Measurements from ENCODE around the gene CDCA3.
A peak's percentile ranks its signal among the peaks of the same experiment; 100 is the strongest.
"Not testable (repeated sequence)": the region's sequence is repeated elsewhere in the genome, so short reads cannot be mapped to it uniquely, and the experiment has no call there.

The CDCA3 gene

GRCh38 chr12:6851153-6851920 is at the start of gene CDCA3:
Gene CDCA3, minus strand, starts transcription at chr12:6851286. Its CDS starts 334 bp downstream, at chr12:6850952.
- peak; percentile 98 for DNase-seq (ENCODE audit: low spot score)

GRCh38 chr12:6899837-6900519 is 48.9 kb upstream of the CDCA3 start:
- no peak for DNase-seq (ENCODE audit: low spot score)

GRCh38 chr12:6899427-6899826 is 48.3 kb upstream of the CDCA3 start:
- no peak for DNase-seq (ENCODE audit: low spot score)

GRCh38 chr12:6896846-6897435 is 45.9 kb upstream of the CDCA3 start:
- DNase-seq (ENCODE audit: low spot score): no peak

GRCh38 chr12:6894321-6894720 is 43.2 kb upstream of the CDCA3 start:
- DNase-seq (ENCODE audit: low spot score): no peak

GRCh38 chr12:6892683-6893082 is 41.6 kb upstream of the CDCA3 start:
- not testable (repeated sequence) for DNase-seq (ENCODE audit: low spot score)

- no peak for DNase-seq (ENCODE audit: low spot score)
Measured at GRCh38 chr12:6891646-6892001, 40.5 kb upstream of the CDCA3 start.

- DNase-seq (ENCODE audit: low spot score): peak; percentile 98
Measured at GRCh38 chr12:6890789-6891645, 39.9 kb upstream of the CDCA3 start.

GRCh38 chr12:6889775-6890573 is 38.9 kb upstream of the CDCA3 start:
- not testable (repeated sequence) for DNase-seq (ENCODE audit: low spot score)

- not testable (repeated sequence) for DNase-seq (ENCODE audit: low spot score)
Measured at GRCh38 chr12:6888794-6889193, 37.7 kb upstream of the CDCA3 start.

- no peak for DNase-seq (ENCODE audit: low spot score)
Measured at GRCh38 chr12:6888360-6888759, 37.3 kb upstream of the CDCA3 start.

GRCh38 chr12:6887460-6887859 is 36.4 kb upstream of the CDCA3 start:
- no peak for DNase-seq (ENCODE audit: low spot score)

GRCh38 chr12:6886206-6886999 is 35.3 kb upstream of the CDCA3 start:
- not testable (repeated sequence) for DNase-seq (ENCODE audit: low spot score)

- DNase-seq (ENCODE audit: low spot score): no peak
Measured at GRCh38 chr12:6884539-6884938, 33.5 kb upstream of the CDCA3 start.

- no peak for DNase-seq (ENCODE audit: low spot score)
Measured at GRCh38 chr12:6883683-6884082, 32.6 kb upstream of the CDCA3 start.

- no peak for DNase-seq (ENCODE audit: low spot score)
Measured at GRCh38 chr12:6883252-6883651, 32.2 kb upstream of the CDCA3 start.

- not testable (repeated sequence) for DNase-seq (ENCODE audit: low spot score)
Measured at GRCh38 chr12:6879824-6880223, 28.7 kb upstream of the CDCA3 start.

- not testable (repeated sequence) for DNase-seq (ENCODE audit: low spot score)
Measured at GRCh38 chr12:6874015-6874368, 22.9 kb upstream of the CDCA3 start.

GRCh38 chr12:6873094-6874014 is 22.3 kb upstream of the CDCA3 start, which contains the start of gene SPSB2:
Gene SPSB2, minus strand, starts transcription at chr12:6873303. Its CDS starts 402 bp downstream, at chr12:6872901.
- DNase-seq (ENCODE audit: low spot score): peak; percentile 97

All from kidney tubule cell (primary cell).